IMR-90 (cell line): ENCODE data around the gene USF1.

Experiments used
- BHLHE40 ChIP-seq: fragments of 150-350 bp; IDR thresholded peaks from 2 replicates; pipeline ENCODE4 v1.6.1; 2016; ENCODE audit warnings: mild to moderate bottlenecking, low read depth, low read length
- CEBPB ChIP-seq: IDR thresholded peaks from 2 replicates; pipeline ENCODE4 v1.6.1; 2012; ENCODE audit warnings: low read depth, low read length, improper control_type of control experiment
- CHD1 ChIP-seq: IDR thresholded peaks from 2 replicates; pipeline ENCODE4 v1.6.1; 2012; ENCODE audit warnings: low read depth, low read length, improper control_type of control experiment
- CTCF ChIP-seq: conservative IDR thresholded peaks from 2 replicates; pipeline ENCODE4 v1.5.1; 2012; ENCODE audit warnings: mild to moderate bottlenecking, low read depth, low read length, improper control_type of control experiment
- ELK1 ChIP-seq: fragments of 150-350 bp; IDR thresholded peaks from 2 replicates; pipeline ENCODE4 v1.6.1; 2016; ENCODE audit warnings: low read depth, mild to moderate bottlenecking, low read length, moderate library complexity, borderline replicate concordance
- MAFK ChIP-seq: IDR thresholded peaks from 2 replicates; pipeline ENCODE4 v1.6.1; 2012; ENCODE audit warnings: low read depth, low read length, improper control_type of control experiment
- MAZ ChIP-seq: IDR thresholded peaks from 2 replicates; pipeline ENCODE4 v1.6.1; 2012; ENCODE audit warnings: low read depth, mild to moderate bottlenecking, low read length, improper control_type of control experiment, moderate library complexity, borderline replicate concordance
- MXI1 ChIP-seq: IDR thresholded peaks from 2 replicates; pipeline ENCODE4 v1.6.1; 2012; ENCODE audit warnings: low read depth, mild to moderate bottlenecking, low read length, moderate library complexity, borderline replicate concordance
- NFE2L2 ChIP-seq: fragments of 150-350 bp; IDR thresholded peaks from 2 replicates; pipeline ENCODE4 v1.6.1; 2016; ENCODE audit warnings: low read depth, mild to moderate bottlenecking, low read length
- POLR2A ChIP-seq: IDR thresholded peaks from 2 replicates; pipeline ENCODE4 v1.6.1; 2012; ENCODE audit warnings: mild to moderate bottlenecking, low read depth, low read length
- RCOR1 ChIP-seq: IDR thresholded peaks from 2 replicates; pipeline ENCODE4 v1.6.1; 2012; ENCODE audit warnings: mild to moderate bottlenecking, low read length, improper control_type of control experiment; ENCODE audit not compliant: insufficient replicate concordance
- RFX5 ChIP-seq: IDR thresholded peaks from 2 replicates; pipeline ENCODE4 v1.8.0; 2012; ENCODE audit warnings: low read depth, mild to moderate bottlenecking, low read length, moderate library complexity
- SMC3 ChIP-seq: fragments of 150-350 bp; IDR thresholded peaks from 2 replicates; pipeline ENCODE4 v1.6.1; 2016; ENCODE audit warnings: low read depth, mild to moderate bottlenecking, antibody characterized with exemption, low read length, moderate library complexity
- USF2 ChIP-seq: fragments of 150-350 bp; IDR thresholded peaks from 2 replicates; pipeline ENCODE4 v1.6.1; 2017; ENCODE audit warnings: mild to moderate bottlenecking, antibody characterized with exemption, low read length, low read depth

- no peak for TF ChIP-seq CTCF
- TF ChIP-seq NFE2L2 = no peak
- TF ChIP-seq RFX5 = no peak
- TF ChIP-seq MAZ = no peak
- TF ChIP-seq SMC3 = no peak
- no peak for TF ChIP-seq RCOR1
- TF ChIP-seq POLR2A = no peak
- TF ChIP-seq MAFK = no peak
- no peak for TF ChIP-seq ELK1
- TF ChIP-seq BHLHE40 = no peak
- TF ChIP-seq CHD1 = no peak
- TF ChIP-seq MXI1 = no peak
- no peak for TF ChIP-seq USF2
- no peak for TF ChIP-seq CEBPB
Observed at GRCh38 chr1:161054805-161055204, 9.0 kb upstream of the USF1 start.
